HCT116 (cell line): ENCODE measurements around the gene MYH10. TPM values are rescaled to one million over a fixed set of nuclear protein-coding genes. Genes with fewer than 3 reads are reported as not detected.

Experiments
- ATAC-seq: fragments of 200-7000 bp; cut with Tn5 transposase; 2 replicates; pipeline ENCODE4 v1.9.1; 2020; ENCODE audit warnings: mild to moderate bottlenecking, moderate library complexity
- BruUV-seq: library from RNA; stranded (reverse); fragments of 400-500 nt; replicated peaks from 2 replicates; lab custom pipeline; 2021; lab: Mats Ljungman, UMichigan
- CTCF ChIA-PET: fragments of 300-600 bp; sonication (Branson Sonifier 250); formaldehyde crosslinking; loops from one replicate; lab custom pipeline; 2021; ENCODE audit warnings: antibody characterized with exemption; lab: Charles Lee
- POLR2A ChIA-PET: fragments of 300-600, 350-600 bp; sonication (Branson Sonifier 250); formaldehyde crosslinking; loops from one replicate; lab custom pipeline; 2021; ENCODE audit warnings: antibody characterized with exemption; lab: Charles Lee
- RAD21 ChIA-PET, 2 experiments: fragments of 300-600 bp; sonication (Branson Sonifier 250); formaldehyde crosslinking; loops; one replicate each; lab custom pipeline; 2023; ENCODE audit warnings: low total read pairs in 2 of 2; ENCODE audit not compliant: uncharacterized antibody in 2 of 2, unreplicated experiment in 2 of 2, low non-redundant PET in 1 of 2; lab: Charles Lee
- DNase-seq: peaks from one replicate; pipeline ENCODE4 v3.0.0-alpha.2; 2010; ENCODE audit warnings: low read depth, low spot score
- H2AFZ ChIP-seq: fragments of 200-600 bp; shearing (Covaris generic), sonication (generic); 2 replicates; pipeline ENCODE4 v1.6.1; 2017; ENCODE audit warnings: low read depth, mixed run types, mixed read lengths, antibody characterized with exemption, low read length; ENCODE audit not compliant: poor library complexity, severe bottlenecking
- H3K27ac ChIP-seq: 2 replicates; pipeline ENCODE4 v1.5.1; 2012; ENCODE audit warnings: low read depth, low read length
- H3K27me3 ChIP-seq: fragments of 200-600 bp; sonication (generic); 2 replicates; pipeline ENCODE4 v1.6.1; 2016; ENCODE audit warnings: mixed run types, low read length, mixed read lengths; ENCODE audit not compliant: insufficient read depth
- H3K36me3 ChIP-seq, 2 experiments: fragments of 200-500 bp in 1 of 2; fragments of 200-600 bp in 1 of 2; sonication (Bioruptor generic) in 1 of 2; sonication (generic) in 1 of 2; 2 replicates each; pipeline versions ENCODE4 v1.5.1 to v1.6.1; 2014 to 2016; ENCODE audit warnings: low read length in 2 of 2, inconsistent platforms in 1 of 2, mixed read lengths in 1 of 2, mixed run types in 1 of 2; ENCODE audit not compliant: insufficient read depth in 2 of 2, control insufficient read depth in 1 of 2
- H3K4me1 ChIP-seq, 2 experiments: fragments of 200-600 bp in 1 of 2; sonication (generic) in 1 of 2; 2 replicates each; pipeline versions ENCODE4 v1.5.1 to v1.6.1; 2012 to 2017; ENCODE audit warnings: low read length in 2 of 2, inconsistent platforms in 1 of 2, mild to moderate bottlenecking in 1 of 2, mixed read lengths in 1 of 2, mixed run types in 1 of 2, moderate library complexity in 1 of 2; ENCODE audit not compliant: insufficient read depth in 2 of 2, control insufficient read depth in 1 of 2
- H3K4me2 ChIP-seq: fragments of 200-600 bp; sonication (generic); 2 replicates; pipeline ENCODE4 v1.6.1; 2017; ENCODE audit warnings: mixed run types, low read length, mixed read lengths
- H3K4me3 ChIP-seq, 2 experiments: fragments of 200-600 bp in 1 of 2; sonication (generic) in 1 of 2; replicated peaks in 1 of 2; 2 replicates each; pipeline ENCODE4 v1.5.1; 2011 to 2016; ENCODE audit warnings: low read length in 2 of 2, control low read depth in 1 of 2, low read depth in 1 of 2, mild to moderate bottlenecking in 1 of 2, mixed read lengths in 1 of 2, mixed run types in 1 of 2
- H3K79me2 ChIP-seq: fragments of 200-600 bp; sonication (generic); 2 replicates; pipeline ENCODE4 v1.6.1; 2017; ENCODE audit warnings: mild to moderate bottlenecking, mixed run types, low read length, moderate library complexity, mixed read lengths; ENCODE audit not compliant: insufficient read depth
- H3K9ac ChIP-seq: fragments of 200-600 bp; sonication (generic); 2 replicates; pipeline ENCODE4 v1.6.1; 2016; ENCODE audit warnings: low read length, mixed read lengths
- H3K9me2 ChIP-seq: fragments of 200-600 bp; sonication (generic), shearing (Covaris generic); 2 replicates; pipeline ENCODE4 v1.6.1; 2017; ENCODE audit warnings: mixed run types, mild to moderate bottlenecking, moderate library complexity; ENCODE audit not compliant: insufficient read depth
- H3K9me3 ChIP-seq, 2 experiments: fragments of 200-500 bp in 1 of 2; fragments of 200-600 bp in 1 of 2; sonication (Bioruptor generic) in 1 of 2; sonication (generic) in 1 of 2; 2 replicates each; pipeline ENCODE4 v1.6.1; 2014 to 2017; ENCODE audit warnings: low read length in 2 of 2, mixed read lengths in 2 of 2, inconsistent platforms in 1 of 2, low read depth in 1 of 2, mild to moderate bottlenecking in 1 of 2, mixed run types in 1 of 2, moderate library complexity in 1 of 2; ENCODE audit not compliant: control insufficient read depth in 1 of 2, insufficient read depth in 1 of 2
- H4K20me1 ChIP-seq: fragments of 200-600 bp; sonication (generic), shearing (Covaris generic); 2 replicates; pipeline ENCODE4 v1.6.1; 2017; ENCODE audit warnings: mixed run types, mild to moderate bottlenecking, moderate library complexity; ENCODE audit not compliant: insufficient read depth
- EGR1 ChIP-seq: IDR thresholded peaks from 2 replicates; pipeline ENCODE4 v1.6.1; 2012; ENCODE audit warnings: low read depth
- ELF1 ChIP-seq: IDR thresholded peaks from 2 replicates; pipeline ENCODE4 v1.6.1; 2012; ENCODE audit warnings: low read depth, borderline replicate concordance
- EZH2phosphoT487 ChIP-seq: fragments of 200-600 bp; IDR thresholded peaks from 2 replicates; pipeline ENCODE4 v1.6.1; 2018; ENCODE audit warnings: antibody characterized with exemption, borderline replicate concordance
- JUND ChIP-seq: IDR thresholded peaks from 2 replicates; pipeline ENCODE4 v1.6.1; 2012
- POLR2A ChIP-seq: IDR thresholded peaks from 2 replicates; pipeline ENCODE4 v1.7.0; 2011; ENCODE audit warnings: borderline replicate concordance; ENCODE audit not compliant: insufficient read depth, insufficient read length; ENCODE audit errors: extremely low read depth
- POLR2AphosphoS5 ChIP-seq: IDR thresholded peaks from 2 replicates; pipeline ENCODE4 v1.6.1; 2011; ENCODE audit warnings: mild to moderate bottlenecking, low read depth, low read length, moderate library complexity
- RAD21 ChIP-seq: IDR thresholded peaks from 2 replicates; pipeline ENCODE4 v1.6.1; 2012; ENCODE audit warnings: low read depth, mild to moderate bottlenecking
- SIN3A ChIP-seq: IDR thresholded peaks from 2 replicates; pipeline ENCODE4 v1.6.1; 2012; ENCODE audit warnings: low read depth
- ZBTB33 ChIP-seq: IDR thresholded peaks from 2 replicates; pipeline ENCODE4 v1.6.1; 2011; ENCODE audit warnings: mild to moderate bottlenecking, low read length, moderate library complexity; ENCODE audit not compliant: insufficient replicate concordance; ENCODE audit errors: extremely low read depth
- ZFX ChIP-seq: fragments of 450-650 bp; IDR thresholded peaks from 2 replicates; pipeline ENCODE4 v1.6.1; 2017
- intact Hi-C: fragments of 100-400 bp; cut with micrococcal nuclease; formaldehyde crosslinking; loops from 2 replicates; pipeline ENCODE4 v1.10.0; 2022
- total RNA-seq: library from RNA; stranded (reverse); gene quantifications from one replicate; pipeline ENCODE4 v1.2.1, GENCODE V29; 2021; ENCODE audit not compliant: unreplicated experiment
- TF ChIP-seq, protein P1 (sequence below): IDR thresholded peaks from 2 replicates; pipeline ENCODE4 v1.6.1; 2012; ENCODE audit warnings: low read depth

The MYH10 gene
- total RNA-seq, 1 experiment from 2014 or later, result 39.2 TPM

GRCh38 chr17:8445536-8445935 lies 185.0 kb downstream of the MYH10 start:
- Histone ChIP-seq H3K9ac (no peak overlapping the region), H3K4me3 (no peak overlapping the region), H2AFZ (no peak overlapping the region), H3K79me2 (peaks cover 64% of the 10 kb centered on the region), H3K4me1 (no peaks in the 10 kb centered on the region), H3K27ac (no peak overlapping the region), H4K20me1 (peaks cover 4% of the 10 kb centered on the region; the same call in 1 of the 2 replicates), H3K9me3 (no peaks in the 10 kb centered on the region), H3K9me2 (no peaks in the 10 kb centered on the region), H3K36me3 (peaks cover 27 to 42% of the 10 kb centered on the region in 2 experiments; a peak in 3 of 4 replicates), H3K4me2 (no peak overlapping the region), H3K27me3 (no peaks in the 10 kb centered on the region)
- DNase-seq, result no peak
- intact Hi-C loops, result no loop called here
- no peak for TF ChIP-seq EZH2phosphoT487
- TF ChIP-seq ELF1, result no peak
- TF ChIP-seq SIN3A, result no peak
- TF ChIP-seq, protein P1, sequence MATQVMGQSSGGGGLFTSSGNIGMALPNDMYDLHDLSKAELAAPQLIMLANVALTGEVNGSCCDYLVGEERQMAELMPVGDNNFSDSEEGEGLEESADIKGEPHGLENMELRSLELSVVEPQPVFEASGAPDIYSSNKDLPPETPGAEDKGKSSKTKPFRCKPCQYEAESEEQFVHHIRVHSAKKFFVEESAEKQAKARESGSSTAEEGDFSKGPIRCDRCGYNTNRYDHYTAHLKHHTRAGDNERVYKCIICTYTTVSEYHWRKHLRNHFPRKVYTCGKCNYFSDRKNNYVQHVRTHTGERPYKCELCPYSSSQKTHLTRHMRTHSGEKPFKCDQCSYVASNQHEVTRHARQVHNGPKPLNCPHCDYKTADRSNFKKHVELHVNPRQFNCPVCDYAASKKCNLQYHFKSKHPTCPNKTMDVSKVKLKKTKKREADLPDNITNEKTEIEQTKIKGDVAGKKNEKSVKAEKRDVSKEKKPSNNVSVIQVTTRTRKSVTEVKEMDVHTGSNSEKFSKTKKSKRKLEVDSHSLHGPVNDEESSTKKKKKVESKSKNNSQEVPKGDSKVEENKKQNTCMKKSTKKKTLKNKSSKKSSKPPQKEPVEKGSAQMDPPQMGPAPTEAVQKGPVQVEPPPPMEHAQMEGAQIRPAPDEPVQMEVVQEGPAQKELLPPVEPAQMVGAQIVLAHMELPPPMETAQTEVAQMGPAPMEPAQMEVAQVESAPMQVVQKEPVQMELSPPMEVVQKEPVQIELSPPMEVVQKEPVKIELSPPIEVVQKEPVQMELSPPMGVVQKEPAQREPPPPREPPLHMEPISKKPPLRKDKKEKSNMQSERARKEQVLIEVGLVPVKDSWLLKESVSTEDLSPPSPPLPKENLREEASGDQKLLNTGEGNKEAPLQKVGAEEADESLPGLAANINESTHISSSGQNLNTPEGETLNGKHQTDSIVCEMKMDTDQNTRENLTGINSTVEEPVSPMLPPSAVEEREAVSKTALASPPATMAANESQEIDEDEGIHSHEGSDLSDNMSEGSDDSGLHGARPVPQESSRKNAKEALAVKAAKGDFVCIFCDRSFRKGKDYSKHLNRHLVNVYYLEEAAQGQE, result no peak
- TF ChIP-seq RAD21, result no peak
- ATAC-seq, result no peak
- ChIA-PET CTCF (no interaction called here), RAD21 (no interaction called here), POLR2A (interaction anchor here (4.2 kb wide), 1 partner anchor 10 kb away, joined by 11 read pairs; the partner anchor contains the start of gene NDEL1)
- no TSS peak for BruUV-seq

DNA sequence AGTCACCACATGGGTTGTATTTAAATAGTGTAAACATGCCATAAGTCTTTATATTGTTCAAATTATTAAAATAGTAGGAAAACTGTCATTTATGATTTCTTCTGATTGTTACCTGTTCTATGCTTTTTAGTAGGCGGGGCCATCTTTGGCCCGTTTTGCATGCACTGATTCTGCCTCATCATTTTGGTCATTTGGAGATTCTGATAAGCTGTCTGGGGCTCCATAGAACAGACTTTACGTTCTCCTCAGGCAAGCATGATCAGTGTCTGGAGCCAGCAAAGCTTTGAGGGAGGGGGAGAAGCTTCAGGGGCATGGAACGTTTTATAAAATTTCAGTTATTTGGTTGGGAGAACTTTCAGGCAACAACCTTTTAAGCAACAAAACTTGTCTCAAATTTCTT lies 186.0 kb downstream of the MYH10 start:
- Histone ChIP-seq H3K9me2 (no peaks in the 10 kb centered on the region), H3K9ac (no peak overlapping the region), H3K4me2 (no peak overlapping the region), H3K4me3 (no peak overlapping the region), H3K27ac (no peak overlapping the region), H3K27me3 (no peaks in the 10 kb centered on the region), H3K9me3 (no peaks in the 10 kb centered on the region), H2AFZ (no peak overlapping the region), H4K20me1 (peaks cover 8% of the 10 kb centered on the region; the same call in 1 of the 2 replicates), H3K36me3 (peaks cover 27 to 43% of the 10 kb centered on the region in 2 experiments), H3K79me2 (peaks cover 74% of the 10 kb centered on the region), H3K4me1 (no peaks in the 10 kb centered on the region)
- ATAC-seq (no peak), DNase-seq (no peak)
- POLR2A ChIA-PET, result interaction anchor here (4.2 kb wide), 1 partner anchor 9 kb away, joined by 11 read pairs; the partner anchor contains the start of gene NDEL1
- intact Hi-C loops, result no loop called here
- CTCF ChIA-PET, result no interaction called here
- no TSS peak for BruUV-seq
- RAD21 ChIA-PET, result no interaction called here
- TF ChIP-seq, protein P1, result no peak
- TF ChIP-seq POLR2A (no peak), ZFX (no peak), JUND (no peak), ZBTB33 (no peak), EGR1 (no peak), POLR2AphosphoS5 (no peak), RAD21 (no peak), SIN3A (no peak)
